Tibial nerve (tissue), 4 donors: ENCODE measurements around the gene HLA-DOA.

Experiments
- EP300 ChIP-seq, 2 donors: sonication (generic); formaldehyde crosslinking; IDR thresholded peaks; one replicate each; pipeline ENCODE4 v1.6.1; 2017; ENCODE audit warnings: antibody characterized with exemption in 2 of 2, mild to moderate bottlenecking in 1 of 2
- POLR2A ChIP-seq, 2 donors: fragments of 450-650 bp; IDR thresholded peaks; one replicate each; pipeline ENCODE4 v1.6.1; 2017; ENCODE audit warnings: antibody characterized with exemption in 2 of 2, mild to moderate bottlenecking in 2 of 2, moderate library complexity in 2 of 2
- TF ChIP-seq, protein P1 (sequence below), 5 experiments: fragments of 200-600 bp in 3 of 5; fragments of 450-650 bp in 2 of 5; sonication (generic) in 3 of 5; IDR thresholded peaks; one replicate each; pipeline ENCODE4 v1.5.1; 2016 to 2019; ENCODE audit warnings: antibody characterized with exemption in 5 of 5, mild to moderate bottlenecking in 3 of 5, moderate library complexity in 2 of 5

DNA sequence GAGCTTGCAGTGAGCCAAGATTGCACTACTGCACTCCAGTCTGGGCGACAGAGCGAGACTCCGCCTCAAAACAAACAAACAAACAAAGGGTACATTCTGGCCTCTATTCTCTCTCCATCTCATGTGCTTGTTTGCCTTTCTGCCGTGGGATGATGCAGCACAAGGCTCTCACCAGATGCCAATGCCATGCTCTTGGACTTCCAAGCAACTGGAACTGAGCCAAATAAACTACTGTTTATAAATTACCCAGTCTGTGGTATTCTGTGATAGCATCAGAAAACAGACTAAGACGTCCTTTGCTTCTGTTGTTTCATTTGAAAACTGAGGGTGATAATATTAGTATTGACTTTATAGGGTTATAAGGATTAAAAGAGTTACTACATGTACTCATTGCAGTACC lies 44.6 kb downstream of the HLA-DOA start:
- TF ChIP-seq, protein P1, sequence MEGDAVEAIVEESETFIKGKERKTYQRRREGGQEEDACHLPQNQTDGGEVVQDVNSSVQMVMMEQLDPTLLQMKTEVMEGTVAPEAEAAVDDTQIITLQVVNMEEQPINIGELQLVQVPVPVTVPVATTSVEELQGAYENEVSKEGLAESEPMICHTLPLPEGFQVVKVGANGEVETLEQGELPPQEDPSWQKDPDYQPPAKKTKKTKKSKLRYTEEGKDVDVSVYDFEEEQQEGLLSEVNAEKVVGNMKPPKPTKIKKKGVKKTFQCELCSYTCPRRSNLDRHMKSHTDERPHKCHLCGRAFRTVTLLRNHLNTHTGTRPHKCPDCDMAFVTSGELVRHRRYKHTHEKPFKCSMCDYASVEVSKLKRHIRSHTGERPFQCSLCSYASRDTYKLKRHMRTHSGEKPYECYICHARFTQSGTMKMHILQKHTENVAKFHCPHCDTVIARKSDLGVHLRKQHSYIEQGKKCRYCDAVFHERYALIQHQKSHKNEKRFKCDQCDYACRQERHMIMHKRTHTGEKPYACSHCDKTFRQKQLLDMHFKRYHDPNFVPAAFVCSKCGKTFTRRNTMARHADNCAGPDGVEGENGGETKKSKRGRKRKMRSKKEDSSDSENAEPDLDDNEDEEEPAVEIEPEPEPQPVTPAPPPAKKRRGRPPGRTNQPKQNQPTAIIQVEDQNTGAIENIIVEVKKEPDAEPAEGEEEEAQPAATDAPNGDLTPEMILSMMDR (IDR thresholded peaks at IDR 0.05), result no peak
- TF ChIP-seq POLR2A (IDR thresholded peaks at IDR 0.05) (no peak), EP300 (IDR thresholded peaks at IDR 0.05) (no peak)
